Suprapubic skin (tissue), 4 donors: ENCODE measurements around the gene TMUB2. TPM values are rescaled to one million over a fixed set of nuclear protein-coding genes. Genes with fewer than 3 reads are reported as not detected.

Experiments
- DNase-seq, 2 donors: peaks; one replicate each; pipeline ENCODE4 v3.0.0-alpha.2; 2019; ENCODE audit warnings: low spot score in 2 of 2
- H3K27ac ChIP-seq: fragments of 200-600 bp; sonication (generic); one replicate; pipeline ENCODE4 v1.5.1; 2019
- H3K27me3 ChIP-seq: fragments of 200-600 bp; sonication (generic); one replicate; pipeline ENCODE4 v1.5.1; 2019
- H3K36me3 ChIP-seq: fragments of 200-600 bp; sonication (generic); one replicate; pipeline ENCODE4 v1.5.1; 2019
- H3K4me1 ChIP-seq: fragments of 200-600 bp; sonication (generic); one replicate; pipeline ENCODE4 v1.5.1; 2019
- H3K4me3 ChIP-seq: fragments of 200-600 bp; sonication (generic); one replicate; pipeline ENCODE4 v1.5.1; 2019; ENCODE audit warnings: mild to moderate bottlenecking
- H3K9me3 ChIP-seq: fragments of 200-600 bp; sonication (generic); one replicate; pipeline ENCODE4 v1.5.1; 2019
- EP300 ChIP-seq: sonication (generic); formaldehyde crosslinking; IDR thresholded peaks from one replicate; pipeline ENCODE4 v1.6.1; 2017; ENCODE audit warnings: antibody characterized with exemption
- POLR2A ChIP-seq, 2 donors: fragments of 450-650 bp; IDR thresholded peaks; one replicate each; pipeline ENCODE4 v1.6.1; 2017; ENCODE audit warnings: antibody characterized with exemption in 2 of 2, mild to moderate bottlenecking in 2 of 2, moderate library complexity in 2 of 2
- POLR2AphosphoS5 ChIP-seq, 3 donors: sonication (generic); formaldehyde crosslinking; IDR thresholded peaks; one replicate each; pipeline ENCODE4 v1.6.1; 2017; ENCODE audit warnings: antibody characterized with exemption in 3 of 3
- WGBS: methylation state at CpG from one replicate; pipeline ENCODE4 v1.1.5; 2018; 5-methylcytosine and 5-hydroxymethylcytosine counted together
- total RNA-seq, 4 donors: library from RNA; depleted of rRNA; stranded (reverse); fragments of >200 nt; gene quantifications; one replicate each; pipeline ENCODE4 v1.1.0, GENCODE V29; 2016
- TF ChIP-seq, protein P1 (sequence below), 2 donors: fragments of 200-600 bp in 1 of 2; fragments of 450-650 bp in 1 of 2; sonication (generic) in 1 of 2; IDR thresholded peaks; one replicate each; pipeline ENCODE4 v1.5.1; 2016 to 2019; ENCODE audit warnings: antibody characterized with exemption in 2 of 2, mild to moderate bottlenecking in 1 of 2, moderate library complexity in 1 of 2

The TMUB2 gene
- total RNA-seq, 4 donors from 2014 or later, result 31.5 to 48.8 (median 36.1) TPM

- TF ChIP-seq, protein P1, sequence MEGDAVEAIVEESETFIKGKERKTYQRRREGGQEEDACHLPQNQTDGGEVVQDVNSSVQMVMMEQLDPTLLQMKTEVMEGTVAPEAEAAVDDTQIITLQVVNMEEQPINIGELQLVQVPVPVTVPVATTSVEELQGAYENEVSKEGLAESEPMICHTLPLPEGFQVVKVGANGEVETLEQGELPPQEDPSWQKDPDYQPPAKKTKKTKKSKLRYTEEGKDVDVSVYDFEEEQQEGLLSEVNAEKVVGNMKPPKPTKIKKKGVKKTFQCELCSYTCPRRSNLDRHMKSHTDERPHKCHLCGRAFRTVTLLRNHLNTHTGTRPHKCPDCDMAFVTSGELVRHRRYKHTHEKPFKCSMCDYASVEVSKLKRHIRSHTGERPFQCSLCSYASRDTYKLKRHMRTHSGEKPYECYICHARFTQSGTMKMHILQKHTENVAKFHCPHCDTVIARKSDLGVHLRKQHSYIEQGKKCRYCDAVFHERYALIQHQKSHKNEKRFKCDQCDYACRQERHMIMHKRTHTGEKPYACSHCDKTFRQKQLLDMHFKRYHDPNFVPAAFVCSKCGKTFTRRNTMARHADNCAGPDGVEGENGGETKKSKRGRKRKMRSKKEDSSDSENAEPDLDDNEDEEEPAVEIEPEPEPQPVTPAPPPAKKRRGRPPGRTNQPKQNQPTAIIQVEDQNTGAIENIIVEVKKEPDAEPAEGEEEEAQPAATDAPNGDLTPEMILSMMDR (IDR thresholded peaks at IDR 0.05), result no peak
- TF ChIP-seq POLR2AphosphoS5 (IDR thresholded peaks at IDR 0.05) (no peak), EP300 (no peak), POLR2A (IDR thresholded peaks at IDR 0.05) (no peak)
- H3K9me3 ChIP-seq, result no peaks in the 10 kb centered on the region
- H3K27ac ChIP-seq, result no peak overlapping the region
- no peak overlapping the region for H3K4me3 ChIP-seq
- H3K36me3 ChIP-seq, result peaks cover 24% of the 10 kb centered on the region
- DNase-seq, result no peak
- peaks cover 24% of the 10 kb centered on the region for H3K4me1 ChIP-seq
- 89% methylated on average over 2 of the region's 2 CpGs for WGBS
- H3K27me3 ChIP-seq, result no peaks in the 10 kb centered on the region
Observed at GRCh38 chr17:44183024-44183423, 3.7 kb upstream of the TMUB2 start.

DNA sequence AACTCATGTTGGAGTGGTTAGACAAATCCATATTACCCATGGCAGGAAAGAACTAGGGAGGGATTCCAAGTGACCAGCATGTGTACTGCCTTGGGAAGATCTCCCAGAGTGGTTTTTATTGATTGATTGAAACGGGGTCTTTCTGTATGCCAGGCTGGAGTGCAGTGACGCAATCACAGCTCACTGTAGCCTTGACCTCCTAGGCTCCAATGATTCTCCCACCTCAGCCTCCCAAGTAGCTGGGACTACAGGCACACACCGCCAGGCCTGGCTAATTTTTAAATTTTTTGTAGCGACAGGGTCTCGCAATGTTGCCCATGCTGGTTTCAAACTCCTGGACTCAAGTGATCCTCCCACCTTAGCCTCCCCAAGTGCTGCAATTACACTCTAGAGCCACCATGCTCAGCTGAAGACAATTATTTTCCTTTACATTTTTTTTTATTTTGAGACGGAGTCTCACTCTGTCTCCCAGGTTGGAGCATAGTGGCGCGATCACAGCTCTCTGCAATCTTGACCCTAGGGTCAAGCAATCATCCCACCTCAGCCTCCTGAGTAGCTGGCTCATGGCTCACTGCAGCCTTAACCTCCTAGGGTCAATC, 2.5 kb upstream of the TMUB2 start:
- DNase-seq, result no peak
- peaks cover 30% of the 10 kb centered on the region for H3K4me1 ChIP-seq
- 89% methylated on average over 8 of the region's 8 CpGs for WGBS
- H3K9me3 ChIP-seq, result no peaks in the 10 kb centered on the region
- no peak overlapping the region for H3K4me3 ChIP-seq
- no peaks in the 10 kb centered on the region for H3K27me3 ChIP-seq
- peaks cover 17% of the 10 kb centered on the region for H3K36me3 ChIP-seq
- no peak overlapping the region for H3K27ac ChIP-seq
- TF ChIP-seq EP300 (no peak), POLR2A (IDR thresholded peaks at IDR 0.05) (no peak), POLR2AphosphoS5 (IDR thresholded peaks at IDR 0.05) (no peak)
- TF ChIP-seq, protein P1 (IDR thresholded peaks at IDR 0.05), result no peak

DNA sequence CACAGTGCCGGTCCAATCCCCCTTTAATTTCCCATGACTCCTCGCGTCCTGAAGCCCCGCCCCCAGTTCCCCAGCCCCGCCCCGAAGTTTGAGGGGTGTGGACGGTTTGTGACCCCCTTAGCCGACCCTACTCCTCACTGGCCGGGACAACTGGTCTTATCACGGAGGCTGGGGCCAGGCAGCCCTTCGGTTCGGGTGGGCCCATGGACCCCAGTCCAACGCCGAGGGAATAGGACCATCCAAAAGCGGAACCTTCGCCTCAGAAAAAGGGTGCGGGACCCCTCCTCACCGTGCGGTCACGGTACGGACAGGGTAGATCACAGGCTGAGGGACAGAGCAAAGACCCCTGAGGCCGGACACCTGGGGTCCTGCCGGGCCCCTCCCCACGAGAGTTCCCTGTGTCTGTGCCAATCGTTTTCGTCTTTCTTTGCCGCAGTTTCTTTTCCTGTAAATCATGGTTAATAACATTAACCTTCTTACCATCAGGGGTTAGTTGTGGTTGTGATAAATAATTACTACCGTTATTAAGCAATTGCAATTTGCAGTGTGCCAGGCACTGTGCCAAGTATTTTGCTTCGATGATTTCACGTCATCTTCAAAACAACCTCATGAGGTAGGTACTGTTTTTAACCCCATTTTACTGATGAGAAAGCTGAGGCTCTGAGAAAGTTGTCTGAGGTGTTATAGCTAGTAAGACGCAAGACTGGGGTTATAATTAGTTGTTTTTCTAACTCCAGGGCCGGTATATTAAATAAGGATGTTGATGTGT, 543 bp downstream of the TMUB2 start:
- DNase-seq, result peak in 1 of 2 donors; percentile 91
- Histone ChIP-seq H3K4me3 (peak overlapping the region; percentile 78), H3K27me3 (no peaks in the 10 kb centered on the region), H3K36me3 (peaks cover 31% of the 10 kb centered on the region), H3K4me1 (peaks cover 30% of the 10 kb centered on the region), H3K27ac (peak overlapping the region; percentile 92), H3K9me3 (no peaks in the 10 kb centered on the region)
- TF ChIP-seq EP300 (no peak), POLR2A (IDR thresholded peaks at IDR 0.05) (no peak), POLR2AphosphoS5 (IDR thresholded peaks at IDR 0.05) (no peak)
- TF ChIP-seq, protein P1 (IDR thresholded peaks at IDR 0.05), result no peak
- 3% methylated on average over 17 of the region's 32 CpGs for WGBS

DNA sequence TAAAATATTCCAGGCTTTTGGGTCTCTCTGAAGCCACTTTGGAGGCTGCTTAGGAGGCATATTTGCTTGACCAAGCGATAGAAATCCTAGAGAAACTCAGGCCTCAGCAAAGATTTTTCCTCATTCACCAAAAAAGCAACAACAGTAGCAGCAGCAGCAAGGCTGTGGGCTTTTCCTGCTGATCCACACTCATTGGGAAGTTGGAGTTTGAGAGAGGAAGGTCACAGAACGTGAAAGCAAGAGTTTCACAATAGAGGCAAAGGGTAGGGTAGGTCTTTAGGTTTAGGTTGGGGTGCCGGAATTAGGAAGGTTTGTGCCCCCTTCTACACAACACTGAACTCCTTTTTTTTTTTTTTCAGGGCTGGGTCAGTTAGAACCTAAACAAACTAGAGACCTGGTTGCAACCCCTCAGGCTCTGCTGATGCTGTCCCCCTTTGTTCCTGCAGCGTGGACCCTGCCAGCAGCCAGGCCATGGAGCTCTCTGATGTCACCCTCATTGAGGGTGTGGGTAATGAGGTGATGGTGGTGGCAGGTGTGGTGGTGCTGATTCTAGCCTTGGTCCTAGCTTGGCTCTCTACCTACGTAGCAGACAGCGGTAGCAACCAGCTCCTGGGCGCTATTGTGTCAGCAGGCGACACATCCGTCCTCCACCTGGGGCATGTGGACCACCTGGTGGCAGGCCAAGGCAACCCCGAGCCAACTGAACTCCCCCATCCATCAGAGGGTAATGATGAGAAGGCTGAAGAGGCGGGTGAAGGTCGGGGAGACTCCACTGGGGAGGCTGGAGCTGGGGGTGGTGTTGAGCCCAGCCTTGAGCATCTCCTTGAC, 2.0 kb downstream of the TMUB2 start:
- Histone ChIP-seq H3K4me1 (peaks cover 30% of the 10 kb centered on the region), H3K4me3 (no peak overlapping the region), H3K27ac (no peak overlapping the region), H3K27me3 (no peaks in the 10 kb centered on the region), H3K9me3 (no peaks in the 10 kb centered on the region), H3K36me3 (peaks cover 36% of the 10 kb centered on the region)
- TF ChIP-seq EP300, result no peak
- TF ChIP-seq, protein P1 (IDR thresholded peaks at IDR 0.05), result no peak
- TF ChIP-seq POLR2AphosphoS5 (IDR thresholded peaks at IDR 0.05), result no peak
- TF ChIP-seq POLR2A (IDR thresholded peaks at IDR 0.05), result no peak
- 81% methylated on average over 10 of the region's 12 CpGs for WGBS
- DNase-seq, result no peak

DNA sequence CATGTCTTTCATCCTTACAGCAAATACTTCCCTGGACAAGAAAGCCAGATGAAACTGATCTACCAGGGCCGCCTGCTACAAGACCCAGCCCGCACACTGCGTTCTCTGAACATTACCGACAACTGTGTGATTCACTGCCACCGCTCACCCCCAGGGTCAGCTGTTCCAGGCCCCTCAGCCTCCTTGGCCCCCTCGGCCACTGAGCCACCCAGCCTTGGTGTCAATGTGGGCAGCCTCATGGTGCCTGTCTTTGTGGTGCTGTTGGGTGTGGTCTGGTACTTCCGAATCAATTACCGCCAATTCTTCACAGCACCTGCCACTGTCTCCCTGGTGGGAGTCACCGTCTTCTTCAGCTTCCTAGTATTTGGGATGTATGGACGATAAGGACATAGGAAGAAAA, 3.7 kb downstream of the TMUB2 start:
- H3K4me1 ChIP-seq, result peaks cover 19% of the 10 kb centered on the region
- no peak for DNase-seq

More for the DNA sequence above, 3.7 kb downstream of the TMUB2 start:
- H3K4me3 ChIP-seq, result no peak overlapping the region
- peaks cover 53% of the 10 kb centered on the region for H3K36me3 ChIP-seq
- no peaks in the 10 kb centered on the region for H3K9me3 ChIP-seq
- H3K27me3 ChIP-seq, result no peaks in the 10 kb centered on the region
- no peak overlapping the region for H3K27ac ChIP-seq
- TF ChIP-seq, protein P1 (IDR thresholded peaks at IDR 0.05), result no peak
- no peak for TF ChIP-seq EP300
- no peak for TF ChIP-seq POLR2A (IDR thresholded peaks at IDR 0.05)
- no peak for TF ChIP-seq POLR2AphosphoS5 (IDR thresholded peaks at IDR 0.05)
- WGBS, result 82% methylated on average over 10 of the region's 10 CpGs
